OCI-LY1 (cell line): Measurements from ENCODE around the gene EXOC6B.

Experiments used
- H2AFZ ChIP-seq: fragments of 200-600 bp; sonication (generic), shearing (Covaris generic); 2 replicates; pipeline ENCODE4 v1.6.0; 2014; ENCODE audit warnings: antibody characterized with exemption, mild to moderate bottlenecking, low read length
- H3F3A ChIP-seq: fragments of 200-600 bp; sonication (generic), shearing (Covaris generic); 2 replicates; pipeline ENCODE4 v1.6.0; 2014; ENCODE audit warnings: mild to moderate bottlenecking, antibody characterized with exemption, low read length, moderate library complexity; ENCODE audit not compliant: insufficient read depth
- H3K27ac ChIP-seq: fragments of 200-600 bp; sonication (generic); 2 replicates; pipeline ENCODE4 v1.5.1; 2014; ENCODE audit warnings: low read length, mixed run types, mild to moderate bottlenecking, low read depth; ENCODE audit not compliant: poor library complexity, severe bottlenecking
- H3K27me3 ChIP-seq: fragments of 200-600 bp; sonication (generic); 2 replicates; pipeline ENCODE4 v1.6.0; 2014; ENCODE audit warnings: antibody characterized with exemption, mild to moderate bottlenecking, low read length, moderate library complexity; ENCODE audit not compliant: insufficient read depth
- H3K36me3 ChIP-seq: fragments of 200-600 bp; sonication (generic); 2 replicates; pipeline ENCODE4 v1.6.1; 2014; ENCODE audit warnings: mild to moderate bottlenecking, antibody characterized with exemption, low read length, moderate library complexity, mixed read lengths; ENCODE audit not compliant: insufficient read depth
- H3K4me1 ChIP-seq: fragments of 200-600 bp; sonication (generic); 2 replicates; pipeline ENCODE4 v1.5.1; 2014; ENCODE audit warnings: mild to moderate bottlenecking, low read length, moderate library complexity; ENCODE audit not compliant: insufficient read depth, severe bottlenecking
- H3K4me2 ChIP-seq: fragments of 200-600 bp; sonication (generic), shearing (Covaris generic); 2 replicates; pipeline ENCODE4 v1.6.1; 2014; ENCODE audit warnings: low read length
- H3K4me3 ChIP-seq: fragments of 200-600 bp; sonication (generic); 2 replicates; pipeline ENCODE4 v1.5.1; 2014; ENCODE audit warnings: low read length, low read depth, mild to moderate bottlenecking, mixed read lengths; ENCODE audit not compliant: poor library complexity, severe bottlenecking
- H3K79me2 ChIP-seq: fragments of 200-600 bp; shearing (Covaris generic); 2 replicates; pipeline ENCODE4 v1.6.1; 2016; ENCODE audit warnings: mixed run types, low read length, mixed read lengths; ENCODE audit not compliant: insufficient read depth
- H3K9ac ChIP-seq: fragments of 200-600 bp; sonication (generic), shearing (Covaris generic); 2 replicates; pipeline ENCODE4 v1.6.1; 2014; ENCODE audit warnings: mild to moderate bottlenecking, low read length, mixed read lengths
- H3K9me2 ChIP-seq: fragments of 200-600 bp; sonication (generic), shearing (Covaris generic); 2 replicates; pipeline ENCODE4 v1.6.1; 2014; ENCODE audit warnings: low read depth, mild to moderate bottlenecking, low read length, mixed read lengths
- H3K9me3 ChIP-seq: fragments of 200-600 bp; shearing (Covaris generic); 2 replicates; pipeline ENCODE4 v1.6.1; 2014; ENCODE audit warnings: low read length, mixed read lengths
- H4K20me1 ChIP-seq: fragments of 200-600 bp; sonication (generic), shearing (Covaris generic); 2 replicates; pipeline ENCODE4 v1.6.0; 2016; ENCODE audit warnings: mild to moderate bottlenecking, low read length; ENCODE audit not compliant: insufficient read depth
- CTCF ChIP-seq: fragments of 200-600 bp; sonication (generic), shearing (Covaris generic); IDR thresholded peaks from 2 replicates; pipeline ENCODE4 v1.5.1; 2017; ENCODE audit warnings: mild to moderate bottlenecking, antibody characterized with exemption, low read length, moderate library complexity, mixed read lengths
- EZH2 ChIP-seq: fragments of 200-600 bp; sonication (generic), shearing (Covaris generic); IDR thresholded peaks from 2 replicates; pipeline ENCODE4 v1.8.0; 2017; ENCODE audit warnings: borderline replicate concordance, mixed run types, mild to moderate bottlenecking, antibody characterized with exemption, low read length, moderate library complexity, mixed read lengths

EXOC6B gene

GRCh38 chr2:72235497-72236415 lies 590.1 kb downstream of the EXOC6B start:
- H3K27ac ChIP-seq, result no peak overlapping the region
- H3K4me2 ChIP-seq, result no peak overlapping the region
- no peaks in the 10 kb centered on the region for H3K4me1 ChIP-seq
- H3K36me3 ChIP-seq, result no peaks in the 10 kb centered on the region
- no peaks in the 10 kb centered on the region for H4K20me1 ChIP-seq
- no peaks in the 10 kb centered on the region for H3K27me3 ChIP-seq
- no peaks in the 10 kb centered on the region for H3K9me2 ChIP-seq
- TF ChIP-seq CTCF, result no peak
- no peak for TF ChIP-seq EZH2
- H3K79me2 ChIP-seq, result no peaks in the 10 kb centered on the region
- H3K4me3 ChIP-seq, result no peak overlapping the region
- H2AFZ ChIP-seq, result no peak overlapping the region
- H3K9me3 ChIP-seq, result no peaks in the 10 kb centered on the region
- no peaks in the 10 kb centered on the region for H3F3A ChIP-seq
- H3K9ac ChIP-seq, result no peak overlapping the region

- Histone ChIP-seq H3K4me2 (no peak overlapping the region), H3K27me3 (no peaks in the 10 kb centered on the region), H3K79me2 (no peaks in the 10 kb centered on the region), H3K36me3 (no peaks in the 10 kb centered on the region), H3F3A (no peaks in the 10 kb centered on the region), H4K20me1 (no peaks in the 10 kb centered on the region), H3K9ac (no peak overlapping the region), H3K27ac (no peak overlapping the region), H3K4me3 (no peak overlapping the region), H2AFZ (no peak overlapping the region), H3K9me2 (no peaks in the 10 kb centered on the region), H3K4me1 (no peaks in the 10 kb centered on the region), H3K9me3 (no peaks in the 10 kb centered on the region)
- TF ChIP-seq EZH2, result no peak
- no peak for TF ChIP-seq CTCF
Observed at GRCh38 chr2:72233211-72233610, 592.6 kb downstream of the EXOC6B start.

- no peaks in the 10 kb centered on the region for H3K4me1 ChIP-seq
- H2AFZ ChIP-seq, result no peak overlapping the region
- H3K27me3 ChIP-seq, result no peaks in the 10 kb centered on the region
- no peaks in the 10 kb centered on the region for H3K79me2 ChIP-seq
- no peaks in the 10 kb centered on the region for H3F3A ChIP-seq
- H3K9me3 ChIP-seq, result no peaks in the 10 kb centered on the region
- H3K9me2 ChIP-seq, result no peaks in the 10 kb centered on the region
- H3K4me3 ChIP-seq, result no peak overlapping the region
- TF ChIP-seq CTCF, result no peak
- TF ChIP-seq EZH2, result no peak
- no peak overlapping the region for H3K9ac ChIP-seq
- H3K4me2 ChIP-seq, result no peak overlapping the region
- H4K20me1 ChIP-seq, result no peaks in the 10 kb centered on the region
- H3K36me3 ChIP-seq, result no peaks in the 10 kb centered on the region
- H3K27ac ChIP-seq, result no peak overlapping the region
Observed at GRCh38 chr2:72222829-72223564, 602.8 kb downstream of the EXOC6B start.
